Activated CD8-positive, alpha-beta memory T cell treated with anti-CD3 and anti-CD28 coated beads, Interleukin-2, amount 10 ng/mL, durations not matched to agents 7 days and 5 days (primary cell): ENCODE results near the gene PRSS27. TPM values are rescaled to one million over a fixed set of nuclear protein-coding genes. Genes with fewer than 3 reads are reported as not detected.

Experiments used
- ATAC-seq: fragments of 150-1000 bp; cut with Tn5 transposase; one replicate; pipeline ENCODE4 v1.10.0; 2021; ENCODE audit warnings: moderate library complexity
- CTCF ChIA-PET: fragments of 350-600 bp; sonication (Branson Sonifier 250); formaldehyde crosslinking; loops from one replicate; lab custom pipeline; 2021; ENCODE audit warnings: antibody characterized with exemption; lab: Charles Lee
- DNase-seq: peaks from one replicate; pipeline ENCODE4 v3.0.0-alpha.2; 2020
- H3K27ac Mint-ChIP-seq: one replicate; pipeline ENCODE4 v1.8.0; 2021; ENCODE audit warnings: mild to moderate bottlenecking, mixed read lengths
- H3K27me3 Mint-ChIP-seq: one replicate; pipeline ENCODE4 v1.8.0; 2021; ENCODE audit warnings: mixed read lengths
- H3K36me3 Mint-ChIP-seq: one replicate; pipeline ENCODE4 v1.8.0; 2021; ENCODE audit warnings: mild to moderate bottlenecking, mixed read lengths
- H3K4me1 Mint-ChIP-seq: one replicate; pipeline ENCODE4 v1.8.0; 2021; ENCODE audit warnings: mixed read lengths
- H3K4me3 Mint-ChIP-seq: one replicate; pipeline ENCODE4 v1.8.0; 2021; ENCODE audit warnings: mild to moderate bottlenecking, moderate library complexity, mixed read lengths
- H3K9me3 Mint-ChIP-seq: one replicate; pipeline ENCODE4 v1.8.0; 2022; ENCODE audit warnings: low read depth, mixed read lengths
- total RNA-seq, 2 experiments: library from RNA; stranded (reverse); gene quantifications; one replicate each; pipeline ENCODE4 v1.2.3, GENCODE V29; 2021

Gene PRSS27
- total RNA-seq, 2 experiments from 2014 or later, result 1.2 to 1.7 TPM

GRCh38 chr16:2715064-2715463, 5.0 kb downstream of the PRSS27 start:
- Mint-ChIP-seq H3K27me3 (no peaks in the 10 kb centered on the region), H3K36me3 (no peaks in the 10 kb centered on the region), H3K4me3 (no peak overlapping the region), H3K4me1 (peaks cover 11% of the 10 kb centered on the region), H3K27ac (no peak overlapping the region), H3K9me3 (no peaks in the 10 kb centered on the region)
- CTCF ChIA-PET, result no interaction called here
- ATAC-seq, result no peak
- DNase-seq, result no peak

GRCh38 chr16:2713985-2714774, 5.8 kb downstream of the PRSS27 start:
- Mint-ChIP-seq H3K27ac (no peak overlapping the region), H3K27me3 (no peaks in the 10 kb centered on the region), H3K9me3 (no peaks in the 10 kb centered on the region), H3K4me1 (peaks cover 11% of the 10 kb centered on the region), H3K36me3 (no peaks in the 10 kb centered on the region), H3K4me3 (no peak overlapping the region)
- ATAC-seq (no peak), DNase-seq (no peak)
- CTCF ChIA-PET, result no interaction called here

GRCh38 chr16:2713523-2713922, 6.5 kb downstream of the PRSS27 start:
- Mint-ChIP-seq H3K27me3 (no peaks in the 10 kb centered on the region), H3K9me3 (no peaks in the 10 kb centered on the region), H3K4me3 (no peak overlapping the region), H3K27ac (no peak overlapping the region), H3K36me3 (no peaks in the 10 kb centered on the region), H3K4me1 (peaks cover 11% of the 10 kb centered on the region)
- CTCF ChIA-PET, result no interaction called here
- no peak for DNase-seq
- ATAC-seq, result no peak

GRCh38 chr16:2712546-2712945, 7.5 kb downstream of the PRSS27 start:
- H3K27ac Mint-ChIP-seq, result no peak overlapping the region
- peaks cover 1% of the 10 kb centered on the region for H3K36me3 Mint-ChIP-seq
- CTCF ChIA-PET, result no interaction called here
- no peaks in the 10 kb centered on the region for H3K27me3 Mint-ChIP-seq
- H3K9me3 Mint-ChIP-seq, result no peaks in the 10 kb centered on the region
- peaks cover 8% of the 10 kb centered on the region for H3K4me1 Mint-ChIP-seq
- no peak overlapping the region for H3K4me3 Mint-ChIP-seq
- DNase-seq, result no peak
- no peak for ATAC-seq

GRCh38 chr16:2712063-2712441, 8.0 kb downstream of the PRSS27 start:
- H3K27me3 Mint-ChIP-seq, result no peaks in the 10 kb centered on the region
- no peak for ATAC-seq

GRCh38 chr16:2711370-2712062, 8.5 kb downstream of the PRSS27 start:
- DNase-seq, result no peak
- H3K4me3 Mint-ChIP-seq, result no peak overlapping the region
- peaks cover 5% of the 10 kb centered on the region for H3K36me3 Mint-ChIP-seq
- peaks cover 4% of the 10 kb centered on the region for H3K4me1 Mint-ChIP-seq
- CTCF ChIA-PET, result no interaction called here
- no peaks in the 10 kb centered on the region for H3K9me3 Mint-ChIP-seq
- no peaks in the 10 kb centered on the region for H3K27me3 Mint-ChIP-seq
- ATAC-seq, result no peak
- no peak overlapping the region for H3K27ac Mint-ChIP-seq

More at GRCh38 chr16:2712063-2712441, 8.0 kb downstream of the PRSS27 start:
- CTCF ChIA-PET, result no interaction called here
- no peaks in the 10 kb centered on the region for H3K9me3 Mint-ChIP-seq
- H3K4me1 Mint-ChIP-seq, result peaks cover 4% of the 10 kb centered on the region
- peaks cover 5% of the 10 kb centered on the region for H3K36me3 Mint-ChIP-seq
- no peak for DNase-seq
- H3K27ac Mint-ChIP-seq, result no peak overlapping the region
- no peak overlapping the region for H3K4me3 Mint-ChIP-seq

- ATAC-seq (no peak), DNase-seq (no peak)
- Mint-ChIP-seq H3K4me1 (peaks cover 4% of the 10 kb centered on the region), H3K27me3 (no peaks in the 10 kb centered on the region), H3K27ac (no peak overlapping the region), H3K36me3 (peaks cover 5% of the 10 kb centered on the region), H3K9me3 (no peaks in the 10 kb centered on the region), H3K4me3 (no peak overlapping the region)
- CTCF ChIA-PET, result no interaction called here
Observed at GRCh38 chr16:2710711-2711231, 9.3 kb downstream of the PRSS27 start.

GRCh38 chr16:2710021-2710710, 9.9 kb downstream of the PRSS27 start:
- H3K4me1 Mint-ChIP-seq, result peaks cover 4% of the 10 kb centered on the region
- H3K9me3 Mint-ChIP-seq, result no peaks in the 10 kb centered on the region
- peaks cover 5% of the 10 kb centered on the region for H3K36me3 Mint-ChIP-seq
- DNase-seq (no peak), ATAC-seq (no peak)
- CTCF ChIA-PET, result no interaction called here
- no peaks in the 10 kb centered on the region for H3K27me3 Mint-ChIP-seq
- no peak overlapping the region for H3K27ac Mint-ChIP-seq
- no peak overlapping the region for H3K4me3 Mint-ChIP-seq

GRCh38 chr16:2709588-2709984, 10.4 kb downstream of the PRSS27 start:
- no peaks in the 10 kb centered on the region for H3K27me3 Mint-ChIP-seq
- no peaks in the 10 kb centered on the region for H3K9me3 Mint-ChIP-seq
- DNase-seq (no peak), ATAC-seq (no peak)
- CTCF ChIA-PET, result no interaction called here
- H3K36me3 Mint-ChIP-seq, result peaks cover 7% of the 10 kb centered on the region
- no peaks in the 10 kb centered on the region for H3K4me1 Mint-ChIP-seq
- H3K4me3 Mint-ChIP-seq, result no peak overlapping the region
- H3K27ac Mint-ChIP-seq, result no peak overlapping the region

GRCh38 chr16:2708955-2709587, 11.0 kb downstream of the PRSS27 start:
- no peak overlapping the region for H3K4me3 Mint-ChIP-seq
- no peak overlapping the region for H3K27ac Mint-ChIP-seq
- H3K36me3 Mint-ChIP-seq, result peaks cover 7% of the 10 kb centered on the region
- no peaks in the 10 kb centered on the region for H3K27me3 Mint-ChIP-seq
- no peak for ATAC-seq
- H3K9me3 Mint-ChIP-seq, result no peaks in the 10 kb centered on the region
- no peak for DNase-seq
- CTCF ChIA-PET, result no interaction called here
- no peaks in the 10 kb centered on the region for H3K4me1 Mint-ChIP-seq

- CTCF ChIA-PET, result no interaction called here
- H3K4me3 Mint-ChIP-seq, result no peak overlapping the region
- H3K9me3 Mint-ChIP-seq, result no peaks in the 10 kb centered on the region
- peaks cover 7% of the 10 kb centered on the region for H3K36me3 Mint-ChIP-seq
- no peaks in the 10 kb centered on the region for H3K4me1 Mint-ChIP-seq
- ATAC-seq (no peak), DNase-seq (no peak)
- H3K27me3 Mint-ChIP-seq, result no peaks in the 10 kb centered on the region
- H3K27ac Mint-ChIP-seq, result no peak overlapping the region
Observed at GRCh38 chr16:2708290-2708639, 11.8 kb downstream of the PRSS27 start.

- no peak for ATAC-seq
- Mint-ChIP-seq H3K27me3 (no peaks in the 10 kb centered on the region), H3K27ac (no peak overlapping the region), H3K4me3 (no peak overlapping the region), H3K36me3 (peaks cover 7% of the 10 kb centered on the region), H3K4me1 (no peaks in the 10 kb centered on the region), H3K9me3 (no peaks in the 10 kb centered on the region)
- DNase-seq, result no peak
- CTCF ChIA-PET, result no interaction called here
Observed at GRCh38 chr16:2707368-2708289, 12.4 kb downstream of the PRSS27 start.
